NCI-H82 (cell line): Measurements from ENCODE around the gene CABP7.

Source experiments
- DNase-seq: peaks from one replicate; lab custom pipeline; 2025; lab: John Stamatoyannopoulos, UW

The CABP7 gene

GRCh38 chr22:29722587-29722986, 2.8 kb downstream of the CABP7 start:
- no peak for DNase-seq

GRCh38 chr22:29723766-29724165, 4.0 kb downstream of the CABP7 start:
- no peak for DNase-seq

- DNase-seq = no peak
Observed at GRCh38 chr22:29724843-29725242, 5.0 kb downstream of the CABP7 start.

- DNase-seq = no peak
Observed at GRCh38 chr22:29726106-29726505, 6.3 kb downstream of the CABP7 start.

- peak; percentile 52 for DNase-seq
Observed at GRCh38 chr22:29726512-29727130, 6.8 kb downstream of the CABP7 start.

GRCh38 chr22:29727131-29727523, 7.3 kb downstream of the CABP7 start:
- peak; percentile 87 for DNase-seq

GRCh38 chr22:29729161-29729560, 9.4 kb downstream of the CABP7 start:
- DNase-seq = no peak

- no peak for DNase-seq
Observed at GRCh38 chr22:29731058-29731850, 11.5 kb downstream of the CABP7 start.

- no peak for DNase-seq
Observed at GRCh38 chr22:29732883-29733282, 13.1 kb downstream of the CABP7 start.

- DNase-seq = peak; percentile 47
Observed at GRCh38 chr22:29733362-29734201, 13.8 kb downstream of the CABP7 start.

- DNase-seq = no peak
Observed at GRCh38 chr22:29734406-29734805, 14.6 kb downstream of the CABP7 start.

- DNase-seq = no peak
Observed at GRCh38 chr22:29734838-29735237, 15.0 kb downstream of the CABP7 start.

- no peak for DNase-seq
Observed at GRCh38 chr22:29735416-29735815, 15.6 kb downstream of the CABP7 start.

GRCh38 chr22:29737251-29738117, 17.7 kb downstream of the CABP7 start:
- no peak for DNase-seq

GRCh38 chr22:29738118-29738815, 18.5 kb downstream of the CABP7 start:
- DNase-seq = no peak

GRCh38 chr22:29739346-29739875, 19.6 kb downstream of the CABP7 start:
- DNase-seq = no peak

- DNase-seq = no peak
Observed at GRCh38 chr22:29740216-29740615, 20.4 kb downstream of the CABP7 start.

GRCh38 chr22:29741926-29742325, 22.1 kb downstream of the CABP7 start:
- no peak for DNase-seq

GRCh38 chr22:29742326-29742725, 22.5 kb downstream of the CABP7 start:
- no peak for DNase-seq

- peak; percentile 74 for DNase-seq
Observed at GRCh38 chr22:29744902-29745301, 25.1 kb downstream of the CABP7 start.

- DNase-seq = no peak
Observed at GRCh38 chr22:29747832-29748231, 28.0 kb downstream of the CABP7 start.
